Tibial nerve (tissue), 4 donors: ENCODE results near the gene ROBO2.

Experiments
- CTCF ChIP-seq, 5 experiments: fragments of 200-600 bp in 3 of 5; fragments of 450-650 bp in 2 of 5; sonication (generic) in 3 of 5; IDR thresholded peaks; one replicate each; pipeline ENCODE4 v1.5.1; 2016 to 2019; ENCODE audit warnings: antibody characterized with exemption in 5 of 5, mild to moderate bottlenecking in 3 of 5, moderate library complexity in 2 of 5
- EP300 ChIP-seq, 2 donors: sonication (generic); formaldehyde crosslinking; IDR thresholded peaks; one replicate each; pipeline ENCODE4 v1.6.1; 2017; ENCODE audit warnings: antibody characterized with exemption in 2 of 2, mild to moderate bottlenecking in 1 of 2
- POLR2A ChIP-seq, 2 donors: fragments of 450-650 bp; IDR thresholded peaks; one replicate each; pipeline ENCODE4 v1.6.1; 2017; ENCODE audit warnings: antibody characterized with exemption in 2 of 2, mild to moderate bottlenecking in 2 of 2, moderate library complexity in 2 of 2

- TF ChIP-seq CTCF (IDR thresholded peaks at IDR 0.05) (no peak), POLR2A (IDR thresholded peaks at IDR 0.05) (no peak), EP300 (IDR thresholded peaks at IDR 0.05) (no peak)
Observed at GRCh38 chr3:77052733-77053670, 13.1 kb downstream of the ROBO2 start.
